Activated CD4-positive, alpha-beta T cell treated with anti-CD3 and anti-CD28 coated beads, Interleukin-2, amount 50 U/mL, for 24 hours (primary cell): ENCODE results near the gene MT4.
"Not testable (repeated sequence)": the region's sequence is repeated elsewhere in the genome, so short reads cannot be mapped to it uniquely, and the experiment has no call there.

Experiments
- DNase-seq, 2 donors: peaks; one replicate each; pipeline ENCODE4 v3.0.0-alpha.2; 2020; ENCODE audit warnings: low read depth in 1 of 2, low spot score in 1 of 2

The MT4 gene

DNA sequence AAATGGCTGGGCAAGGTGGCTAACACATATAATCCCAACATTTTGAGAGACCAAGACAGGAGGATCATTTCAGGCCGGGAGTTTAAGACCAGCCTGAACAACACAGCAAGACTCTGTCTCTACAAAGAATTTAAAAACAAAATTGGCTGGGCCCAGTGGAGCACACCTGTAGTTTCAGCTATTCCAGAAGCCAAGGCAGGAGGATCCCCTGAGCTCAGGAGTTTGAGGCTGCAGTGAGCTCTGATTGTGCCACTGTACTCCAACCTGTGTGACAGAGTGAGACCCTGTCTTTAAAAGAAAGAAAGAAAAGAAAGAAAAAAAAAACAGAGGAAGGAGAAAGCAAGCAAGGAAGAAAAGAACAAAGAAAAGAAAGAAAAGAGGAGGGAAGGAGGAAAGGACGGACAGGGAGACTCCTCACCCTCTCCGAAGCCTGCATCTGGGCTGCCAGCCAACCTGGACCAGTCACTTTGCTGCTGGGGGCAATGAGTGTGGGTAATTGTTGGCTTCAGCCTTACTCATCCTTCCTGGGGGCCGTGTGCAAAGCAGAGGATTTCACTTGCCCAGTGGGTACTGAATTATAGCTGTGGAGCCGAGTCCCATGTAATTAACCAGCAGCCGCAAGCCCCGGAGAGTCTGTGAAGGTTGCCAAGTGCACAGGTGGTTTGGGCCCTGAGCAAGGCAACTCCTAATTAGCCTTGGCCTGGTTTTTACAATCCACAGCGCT is 6.7 kb upstream of the MT4 start:
- no peak for DNase-seq

DNA sequence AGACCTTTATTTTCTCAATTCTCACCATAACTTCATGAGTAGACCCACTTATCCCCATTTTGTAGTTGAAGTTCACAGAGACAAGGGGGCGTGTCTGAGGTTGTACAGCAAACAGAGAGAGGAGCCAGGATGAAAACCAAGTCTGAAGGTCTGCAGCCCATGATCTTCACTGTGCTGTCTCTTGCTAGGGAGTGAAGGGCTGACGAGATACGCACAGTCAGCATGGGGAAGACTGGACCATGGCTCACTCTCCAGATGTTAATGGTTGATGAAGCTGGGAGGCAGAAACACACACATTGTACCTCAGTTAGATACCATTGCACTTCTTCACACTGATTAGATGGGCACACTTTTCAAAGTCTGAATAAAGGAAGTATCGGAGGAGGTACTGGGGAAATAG is 5.8 kb upstream of the MT4 start:
- no peak for DNase-seq

DNA sequence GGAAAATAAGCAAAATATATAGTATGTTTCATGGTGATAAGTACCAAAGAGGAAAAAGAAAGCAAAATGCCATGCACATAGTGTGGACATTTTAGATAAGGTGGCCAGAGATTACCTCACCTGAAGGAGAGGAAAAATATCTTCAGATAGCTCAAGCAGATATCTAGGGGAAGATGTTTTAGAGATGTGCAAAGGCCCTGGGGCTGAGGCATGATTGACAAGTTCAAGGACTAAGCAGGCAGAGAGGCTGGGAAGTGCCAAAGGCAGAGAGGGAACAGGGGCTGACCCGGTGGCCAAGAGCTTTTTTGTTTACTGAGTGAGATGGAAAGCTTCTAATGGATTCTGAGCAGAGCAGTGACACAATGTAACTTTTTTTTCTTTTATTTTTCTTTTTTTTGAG is 4.4 kb upstream of the MT4 start:
- no peak for DNase-seq

DNA sequence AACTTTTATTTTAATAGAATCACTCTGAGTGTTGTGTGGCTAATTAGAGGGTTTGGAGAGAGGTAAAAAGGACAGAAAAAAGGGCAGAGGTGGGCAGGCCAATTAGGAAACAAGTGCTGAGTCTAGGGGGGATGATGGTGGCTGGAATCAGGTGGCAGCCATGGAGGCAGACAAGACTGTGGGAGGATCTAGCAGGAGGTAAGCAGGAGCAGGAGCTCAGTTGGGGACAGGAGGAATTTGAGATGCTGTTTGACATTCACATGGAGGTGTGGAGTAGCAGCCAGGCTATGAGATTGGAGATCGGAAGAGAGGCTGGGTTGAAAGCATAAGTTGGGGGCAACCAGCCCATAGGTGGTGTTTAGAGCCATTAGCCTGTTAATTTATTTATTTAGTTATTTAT is 3.7 kb upstream of the MT4 start:
- no peak for DNase-seq

DNA sequence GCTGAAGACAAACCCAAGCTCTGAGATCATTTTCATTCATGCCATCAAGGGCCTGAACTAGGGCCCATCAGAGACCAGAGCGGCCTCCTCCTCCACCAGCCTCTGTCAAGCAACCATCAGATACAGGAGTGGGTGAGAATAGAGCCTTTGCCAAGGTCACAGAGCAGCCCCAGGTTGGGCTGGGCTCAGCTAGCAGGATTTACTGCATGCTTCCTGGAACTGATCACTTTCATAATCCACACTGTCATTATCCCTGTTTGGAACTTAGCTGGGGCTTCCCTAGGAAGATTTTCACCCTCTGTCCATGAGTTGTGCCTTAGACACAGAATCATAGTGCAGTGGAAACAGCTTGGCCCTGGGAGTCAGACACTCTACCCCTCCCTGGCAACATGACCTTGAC is 5.1 kb downstream of the MT4 start:
- no peak for DNase-seq

DNA sequence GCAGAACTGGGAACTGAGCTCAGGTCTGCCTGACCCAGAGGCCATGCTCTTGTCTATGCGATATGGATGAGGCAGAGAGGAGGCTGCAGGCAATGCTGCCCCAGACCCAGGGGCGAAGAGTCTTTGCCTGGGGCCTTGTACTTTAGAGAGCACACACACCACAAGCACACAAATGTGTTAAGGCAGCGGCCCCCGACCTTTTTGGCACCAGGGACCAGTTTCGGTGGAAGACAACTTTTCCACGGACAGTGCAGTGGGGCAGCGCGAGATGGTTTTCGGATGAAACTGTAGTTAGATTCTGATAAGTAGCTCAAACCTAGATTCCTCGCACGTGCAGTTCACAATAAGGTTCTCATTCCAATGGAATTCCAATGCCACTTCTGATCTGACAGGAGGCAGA is 6.7 kb downstream of the MT4 start:
- DNase-seq, result no peak

DNA sequence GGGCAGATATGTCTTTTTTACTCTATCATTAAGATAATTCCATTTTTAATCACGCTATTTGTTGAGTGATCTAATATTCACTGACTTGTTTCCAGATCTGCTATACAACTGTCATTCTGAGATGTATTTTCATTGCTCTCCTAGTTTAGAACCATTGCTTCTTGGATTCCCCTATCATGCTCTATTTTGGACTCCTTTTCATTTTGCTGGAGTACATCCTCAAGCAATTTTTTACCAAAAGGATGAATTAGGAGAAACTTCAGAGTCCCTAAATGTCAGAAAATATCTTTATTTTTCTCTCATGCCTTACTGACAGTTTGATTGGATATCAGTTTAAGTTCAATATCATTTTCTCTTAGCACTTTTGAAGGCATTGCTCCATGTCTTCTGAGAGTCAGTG is 9.8 kb downstream of the MT4 start:
- DNase-seq, result no peak

DNA sequence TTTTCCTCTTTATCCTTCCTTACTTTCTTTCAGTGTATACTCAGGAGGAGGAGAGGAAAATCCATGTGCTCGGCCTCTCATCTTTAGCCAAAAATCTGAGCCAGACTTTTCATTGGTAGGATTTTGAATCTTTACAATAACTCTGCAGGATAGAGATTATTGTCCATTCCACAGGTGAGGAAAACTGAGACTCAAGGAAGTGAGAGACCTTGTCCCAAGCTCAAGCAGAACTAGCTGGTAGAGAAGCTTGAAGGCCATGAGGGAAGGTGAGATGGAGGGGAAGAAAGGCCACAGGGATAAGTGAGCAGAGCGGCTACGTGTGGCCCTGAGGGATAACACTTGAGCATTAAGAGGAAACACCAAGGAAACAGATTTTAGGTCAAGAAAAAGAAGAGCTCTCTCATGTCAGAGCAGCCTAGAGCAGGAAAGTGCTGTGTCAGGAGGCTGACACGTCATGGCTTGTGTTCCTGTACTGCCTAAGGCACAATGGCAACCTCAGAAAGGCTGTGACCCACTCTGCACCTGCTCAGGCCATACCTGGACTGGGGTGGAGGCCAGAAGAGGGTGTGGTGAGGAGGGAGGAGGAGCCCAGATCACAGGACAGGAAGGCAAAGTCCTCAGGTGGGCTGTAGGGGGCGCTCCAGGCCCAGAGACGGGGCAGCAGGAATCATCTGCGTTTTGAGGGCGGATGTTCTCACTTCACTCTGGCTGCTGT is 11.9 kb downstream of the MT4 start:
- DNase-seq, result peak; percentile 78 to 83

DNA sequence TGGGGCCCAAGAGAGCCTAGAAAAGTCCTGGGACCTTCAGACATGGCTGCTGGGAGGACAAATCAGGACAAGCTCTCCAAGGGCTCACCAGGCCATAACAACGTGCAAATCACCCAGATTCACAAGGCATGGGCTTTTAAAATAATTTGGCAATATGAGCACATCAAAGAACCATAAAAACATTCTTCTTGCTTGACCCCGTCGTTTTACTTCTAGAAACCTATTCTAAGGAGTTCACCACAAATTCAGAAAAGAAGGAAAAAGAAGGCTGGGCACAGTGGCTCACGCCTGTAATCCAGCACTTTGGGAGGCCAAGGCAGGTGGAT is 12.4 kb downstream of the MT4 start:
- no peak for DNase-seq

DNA sequence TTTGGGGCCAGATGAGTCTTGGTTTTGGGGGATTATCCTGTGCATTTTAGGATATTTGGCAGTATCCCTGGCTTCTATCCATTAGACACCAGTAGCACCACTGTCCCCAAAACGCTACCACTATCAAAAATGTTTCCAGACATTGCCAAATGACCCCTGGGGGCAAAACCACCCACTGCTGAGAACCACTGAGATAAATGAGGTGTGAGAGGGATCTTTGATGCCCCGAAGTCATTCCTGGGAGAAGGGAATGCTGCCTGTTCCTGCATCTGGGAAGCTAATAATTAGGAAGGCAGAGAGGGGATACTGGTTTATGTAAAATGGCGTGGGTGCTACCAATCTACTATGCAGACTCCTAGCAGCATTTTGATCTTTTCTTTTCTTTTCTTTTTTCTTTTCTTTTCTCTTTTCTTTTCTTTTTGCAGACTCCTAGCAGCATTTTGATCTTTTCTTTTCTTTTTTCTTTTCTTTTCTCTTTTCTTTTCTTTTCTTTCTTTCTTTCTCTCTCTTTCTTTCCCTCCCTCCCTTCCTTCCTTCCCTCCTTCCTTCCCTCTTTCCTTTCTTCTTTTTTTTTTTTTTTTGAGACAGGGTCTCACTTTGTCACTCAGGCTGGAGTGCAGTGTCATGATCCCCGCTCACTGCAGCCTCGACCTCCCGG is 15.6 kb downstream of the MT4 start:
- DNase-seq, result no peak

DNA sequence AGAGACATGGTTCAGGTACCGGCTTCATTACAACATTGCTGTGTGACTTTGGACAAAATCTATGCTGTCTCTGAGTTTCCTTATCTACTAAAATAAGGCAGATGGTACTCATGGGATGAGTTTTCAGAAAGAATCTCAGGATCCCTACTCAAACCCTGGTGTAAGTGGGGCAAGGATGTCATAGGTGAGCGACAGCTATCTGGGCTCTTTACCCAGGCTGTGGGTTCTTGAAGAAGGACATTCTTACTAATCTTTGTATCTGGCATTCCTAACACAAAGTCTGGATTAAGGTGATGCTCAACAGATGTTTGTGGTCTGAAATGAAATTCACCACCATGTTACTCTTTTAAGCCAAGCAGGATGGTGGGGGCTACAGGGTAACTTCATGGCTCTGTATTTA is 18.0 kb downstream of the MT4 start:
- DNase-seq, result not testable (repeated sequence)

DNA sequence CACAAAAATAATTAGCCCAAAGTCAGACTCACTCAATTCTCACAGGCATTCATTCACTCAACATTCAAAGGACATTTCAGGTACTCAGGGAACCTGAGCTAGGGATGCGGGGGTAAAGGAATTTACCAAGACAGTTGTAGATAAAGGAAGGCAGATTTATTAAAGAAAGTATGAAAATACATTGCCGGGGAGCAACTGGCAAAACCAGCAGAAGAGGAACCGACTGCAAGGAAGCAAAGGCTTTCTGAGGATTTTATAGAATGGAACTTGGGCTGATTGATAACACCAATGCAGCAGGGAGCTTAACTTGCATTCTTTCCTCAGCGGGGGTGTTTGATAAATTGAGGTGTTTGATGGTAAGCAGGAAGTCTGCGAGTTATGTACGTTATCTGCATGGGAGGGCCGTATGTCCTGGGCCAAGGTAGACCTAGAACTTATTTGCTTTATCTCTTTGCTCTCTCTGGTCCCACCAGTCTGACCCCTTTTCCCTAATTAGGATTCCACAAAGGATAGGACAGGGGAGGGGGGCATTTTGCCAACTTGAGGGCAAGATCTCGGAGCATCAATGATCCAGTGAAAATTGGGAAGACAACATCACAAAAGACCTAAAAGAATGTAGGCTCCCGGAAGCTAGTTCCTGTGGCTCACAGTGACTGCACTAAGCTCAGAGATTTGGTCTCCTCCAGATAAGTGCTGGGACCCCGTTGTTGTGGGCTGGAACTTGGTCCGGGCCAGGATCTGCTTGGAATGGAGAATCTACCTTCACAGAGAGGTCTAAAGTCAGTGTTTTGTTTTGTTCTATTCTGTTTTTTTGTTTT is 18.7 kb downstream of the MT4 start:
- no peak for DNase-seq

DNA sequence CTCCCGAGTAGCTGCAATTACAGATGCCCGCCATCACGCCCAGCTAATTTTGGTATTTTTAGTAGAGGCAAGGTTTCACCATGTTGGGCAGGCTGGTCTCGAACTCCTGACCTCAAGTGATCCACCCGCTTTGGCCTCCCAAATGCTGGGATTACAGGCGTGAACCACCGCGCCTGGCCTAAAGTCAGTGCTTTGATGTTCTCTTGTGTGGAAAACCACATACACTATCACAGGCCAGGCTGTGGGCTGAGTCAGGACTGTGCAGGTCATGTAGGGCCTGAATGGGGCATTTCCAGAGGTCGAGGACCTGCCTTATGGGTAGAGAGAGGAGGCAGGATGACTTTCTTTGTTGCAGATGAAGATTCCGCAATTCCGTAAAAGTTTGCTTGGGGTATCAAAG is 19.4 kb downstream of the MT4 start:
- DNase-seq, result no peak

DNA sequence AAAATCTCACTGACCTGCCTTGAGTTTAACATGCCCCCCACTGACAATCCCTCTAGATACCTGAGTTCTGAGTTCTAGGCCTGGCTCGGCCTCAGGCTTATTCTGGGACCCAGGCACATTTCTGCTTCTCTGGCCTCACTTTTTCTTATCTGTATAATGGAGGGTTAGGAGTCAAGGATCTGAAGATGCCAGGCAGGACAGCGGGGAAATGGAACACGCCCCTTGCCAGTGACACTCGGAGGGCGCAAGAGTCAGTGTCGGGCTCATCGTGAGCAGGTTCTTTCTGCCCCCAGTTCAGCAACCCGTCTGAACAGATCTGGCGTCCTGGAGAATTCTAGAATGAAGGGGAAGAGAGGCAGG is 23.9 kb downstream of the MT4 start:
- DNase-seq, result no peak

DNA sequence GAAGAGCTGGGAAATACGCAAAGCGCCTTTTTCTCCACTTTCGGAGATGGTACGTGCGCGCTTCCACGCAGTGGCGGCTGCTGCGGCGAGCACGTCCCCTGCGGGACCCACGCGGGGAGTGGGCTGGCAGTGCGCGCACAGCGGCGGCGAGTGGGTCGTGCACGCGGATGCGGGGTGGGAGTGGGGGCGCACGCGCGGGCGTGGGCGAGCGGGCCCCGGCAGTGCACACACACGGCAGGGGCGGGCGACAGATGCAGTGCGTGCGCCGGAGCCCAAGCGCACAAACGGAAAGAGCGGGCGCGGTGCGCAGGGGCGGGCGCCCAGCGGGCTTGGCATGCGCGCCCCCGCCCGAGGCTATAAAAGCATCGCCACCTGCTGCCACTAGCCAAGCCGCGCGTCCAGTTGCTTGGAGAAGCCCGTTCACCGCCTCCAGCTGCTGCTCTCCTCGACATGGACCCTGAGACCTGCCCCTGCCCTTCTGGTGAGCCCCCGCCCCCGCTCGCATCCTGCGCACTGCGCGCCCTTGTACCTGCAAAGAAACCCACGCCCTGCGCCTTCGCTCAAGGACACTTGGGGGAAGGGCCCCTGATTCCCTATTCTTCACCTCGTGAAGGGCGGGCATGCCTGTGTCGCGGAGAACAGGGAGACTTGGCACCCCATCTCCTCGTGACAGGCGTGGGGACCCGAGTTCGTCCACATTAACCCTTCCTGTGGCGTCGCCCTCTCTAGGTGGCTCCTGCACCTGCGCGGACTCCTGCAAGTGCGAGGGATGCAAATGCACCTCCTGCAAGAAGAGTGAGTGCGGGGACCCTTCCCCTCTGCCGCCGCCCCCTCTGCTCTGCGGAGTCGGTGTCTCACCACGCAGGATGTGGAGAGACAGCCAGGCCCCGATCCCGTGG is 24.5 kb downstream of the MT4 start, which contains the start of gene MT3:
TSS of gene MT3 (plus strand) at position 388 of the 899 bp plus-strand sequence. CDS start at position 451, 63 bp downstream.
- DNase-seq, result no peak

DNA sequence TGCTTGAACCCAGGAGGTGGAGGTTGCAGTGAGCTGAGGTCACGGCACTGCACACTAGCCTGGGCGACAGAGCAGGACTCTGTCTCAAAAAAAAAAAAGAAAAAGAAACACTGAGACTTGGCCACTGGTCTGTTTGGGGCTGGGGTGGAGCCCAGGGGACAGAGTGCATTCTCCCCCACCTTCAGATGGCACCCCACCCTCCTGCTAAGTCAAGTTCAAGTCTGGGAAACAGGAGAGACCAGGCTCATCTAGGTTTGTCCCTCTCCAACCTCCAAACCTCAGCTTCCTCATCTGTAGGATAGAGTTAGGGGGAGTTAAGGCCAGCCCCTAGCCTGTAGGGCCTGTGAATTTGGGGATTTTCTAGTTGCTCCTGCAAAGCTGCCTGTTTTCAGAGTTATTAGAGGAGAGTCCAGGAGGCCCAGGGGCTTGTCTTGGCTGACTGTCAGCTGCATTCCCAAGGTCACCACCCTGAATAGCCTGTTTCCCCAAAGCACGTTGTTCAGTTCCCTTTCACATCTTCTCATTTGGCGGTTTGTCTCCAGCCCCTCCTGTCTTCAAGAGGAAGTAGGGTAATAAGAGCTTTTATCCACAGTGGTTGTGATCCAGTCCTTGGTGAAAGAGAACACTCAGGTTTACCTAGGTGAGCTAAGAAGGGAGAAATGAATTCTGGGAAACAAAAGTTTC is 26.6 kb downstream of the MT4 start:
- DNase-seq, result no peak

DNA sequence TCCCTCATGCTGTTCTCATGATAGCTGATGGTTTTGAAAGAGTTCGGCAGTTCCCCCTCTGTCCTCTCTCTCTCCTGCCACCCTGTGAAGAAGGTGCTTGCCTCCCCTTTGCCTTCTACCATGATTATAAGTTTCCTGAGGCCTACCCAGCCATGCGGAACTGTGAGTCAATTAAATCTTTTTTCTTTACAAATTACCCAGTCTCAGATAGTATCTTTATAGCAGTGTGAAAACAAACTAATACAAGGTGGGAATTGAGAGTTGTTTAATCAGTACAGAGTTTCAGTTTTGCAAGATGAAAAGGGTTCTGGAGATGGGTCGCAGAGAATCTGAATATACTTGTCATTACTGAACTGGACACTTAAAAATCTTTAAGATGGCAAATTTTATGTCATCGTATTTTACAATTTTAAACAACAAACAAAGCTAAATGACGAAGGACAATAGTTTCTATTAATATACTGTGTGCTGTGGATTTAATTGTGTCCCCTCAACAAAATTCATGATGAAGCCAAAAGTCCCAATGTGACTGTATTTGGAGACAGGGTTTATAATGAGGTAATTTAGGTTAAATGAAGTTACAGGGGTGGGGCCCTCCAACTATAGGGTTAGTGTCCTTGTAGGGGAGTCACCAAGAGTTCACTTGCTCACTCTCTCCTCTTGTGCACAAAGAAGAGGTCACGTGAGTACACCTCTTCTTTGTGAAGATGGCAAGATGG is 28.9 kb downstream of the MT4 start:
- DNase-seq, result no peak

DNA sequence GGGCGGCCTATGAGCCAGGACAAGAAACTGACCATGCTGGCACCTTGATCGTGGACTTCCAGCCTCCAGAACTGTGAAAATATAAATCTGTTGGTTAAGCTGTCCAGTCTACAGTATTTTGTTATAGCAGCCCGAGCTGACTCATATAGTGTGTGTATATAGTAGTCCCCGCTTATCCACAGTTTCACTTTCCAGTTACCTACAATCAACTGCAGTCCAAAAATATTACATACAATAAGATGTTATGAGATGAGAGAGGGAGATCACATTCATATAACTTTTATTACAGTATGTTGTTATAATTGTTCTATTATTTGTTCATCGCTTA is 29.4 kb downstream of the MT4 start:
- no peak for DNase-seq

DNA sequence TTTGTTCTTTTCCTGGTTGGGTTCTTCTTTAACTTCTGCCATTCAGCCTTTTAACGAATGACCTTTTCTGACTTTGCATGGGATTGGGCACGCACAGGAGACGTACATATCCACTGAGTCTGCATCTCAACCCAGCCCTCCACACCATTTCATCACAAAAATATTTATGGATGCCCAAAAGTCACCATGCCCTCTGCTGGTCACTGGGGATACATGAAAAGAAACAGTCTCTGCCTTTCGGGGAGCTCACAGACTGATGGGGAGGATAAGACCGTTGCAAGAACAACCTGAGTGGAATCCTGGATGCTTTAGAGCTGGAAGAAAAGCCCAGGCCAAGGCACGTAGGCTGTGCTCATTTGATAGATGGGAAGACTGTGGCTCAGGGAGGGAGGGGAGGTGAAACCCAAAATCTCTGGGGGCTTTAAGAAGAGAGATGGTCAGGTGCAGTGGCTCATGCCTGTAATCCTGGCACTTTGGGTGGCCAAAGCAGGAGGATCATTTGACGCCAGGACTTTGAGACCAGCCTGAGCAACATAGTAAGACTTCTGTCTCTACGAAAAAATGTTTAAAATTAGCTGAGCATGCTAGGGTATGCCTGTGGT is 35.6 kb downstream of the MT4 start:
- DNase-seq, result no peak
